Cardiac septum (tissue), 1 donor: ENCODE results near the gene PLB1. TPM values are rescaled to one million over a fixed set of nuclear protein-coding genes. Genes with fewer than 3 reads are reported as not detected.

ENCODE experiments used
- DNase-seq: peaks from one replicate; pipeline ENCODE4 v3.0.0-alpha.2; 2020; ENCODE audit warnings: low spot score
- intact Hi-C: fragments of 100-400 bp; cut with DNase I; formaldehyde crosslinking; loops from one replicate; pipeline ENCODE4 v1.14.0; 2022
- total RNA-seq: library from RNA; stranded (reverse); fragmentation: NEBNext Ultra II Directional; extraction: Animal tissue kit (Norgen Biotek cat#: 25700); gene quantifications from one replicate; pipeline ENCODE4 v1.2.1, GENCODE V29; 2021
- donor health status: DM: no; HTN: no; CAD: no.

The PLB1 gene
- total RNA-seq, 1 donor from 2014 or later, result 2.0 TPM

DNA sequence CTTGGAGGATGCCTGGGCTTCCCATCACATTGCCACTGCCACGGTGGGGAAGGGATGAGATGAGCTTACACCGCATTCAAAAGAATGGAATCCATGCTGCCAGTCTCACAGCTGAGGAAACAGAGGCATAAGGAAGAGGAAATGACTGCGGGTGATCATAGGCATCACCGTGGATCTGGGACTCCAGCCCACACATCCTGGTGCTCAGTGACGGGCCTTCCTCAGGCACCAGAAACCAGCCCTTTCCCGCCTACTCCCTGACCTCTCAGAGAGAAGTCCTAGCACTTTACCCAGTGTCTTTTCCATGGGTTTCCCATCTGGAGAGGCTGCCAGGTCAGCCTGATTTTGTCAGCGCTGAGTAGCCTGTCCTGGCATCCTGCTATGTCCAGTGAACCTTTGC, 5.3 kb upstream of the PLB1 start:
- DNase-seq, result no peak
- intact Hi-C loops, result no loop called here

DNA sequence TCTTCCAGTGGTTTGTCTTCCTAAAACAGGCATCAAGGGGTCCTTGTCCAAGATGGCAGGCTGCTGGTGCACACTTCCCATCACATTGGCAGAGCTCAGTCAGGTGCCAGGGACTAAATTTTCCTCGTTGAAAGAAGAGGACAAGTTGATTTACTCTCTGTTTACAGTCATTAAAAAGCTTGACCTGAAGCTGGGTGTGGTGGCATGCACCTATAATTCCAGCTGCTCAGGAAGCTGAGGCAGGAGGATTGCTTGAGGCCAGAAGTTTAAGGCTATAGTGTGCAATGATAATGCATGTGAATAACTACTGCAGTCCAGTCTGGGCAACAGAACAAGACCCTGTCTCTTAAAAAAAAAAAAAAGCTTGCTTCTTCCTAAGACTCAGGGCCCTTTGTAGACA, 3.6 kb upstream of the PLB1 start:
- DNase-seq, result no peak
- intact Hi-C loops, result no loop called here

DNA sequence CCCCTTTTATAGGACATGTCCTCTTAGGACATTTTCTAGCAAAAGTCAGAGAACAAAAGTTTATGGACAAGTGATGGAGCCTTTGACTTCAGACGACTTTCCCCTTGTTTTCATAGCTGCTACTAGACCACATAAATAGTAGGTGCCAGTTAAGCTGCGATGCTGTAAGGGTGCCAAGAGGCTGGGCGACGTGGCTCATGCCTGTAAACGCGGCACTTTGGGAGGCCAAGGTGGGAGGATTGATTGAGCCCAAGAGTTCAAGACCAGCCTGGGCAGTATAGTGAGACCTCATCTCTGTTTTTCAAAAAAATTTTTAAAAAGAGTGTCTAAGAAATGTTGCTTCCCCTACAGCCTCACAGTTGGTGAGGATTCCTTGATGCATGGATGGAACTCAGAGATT, 2.2 kb upstream of the PLB1 start:
- intact Hi-C loops, result no loop called here
- no peak for DNase-seq

DNA sequence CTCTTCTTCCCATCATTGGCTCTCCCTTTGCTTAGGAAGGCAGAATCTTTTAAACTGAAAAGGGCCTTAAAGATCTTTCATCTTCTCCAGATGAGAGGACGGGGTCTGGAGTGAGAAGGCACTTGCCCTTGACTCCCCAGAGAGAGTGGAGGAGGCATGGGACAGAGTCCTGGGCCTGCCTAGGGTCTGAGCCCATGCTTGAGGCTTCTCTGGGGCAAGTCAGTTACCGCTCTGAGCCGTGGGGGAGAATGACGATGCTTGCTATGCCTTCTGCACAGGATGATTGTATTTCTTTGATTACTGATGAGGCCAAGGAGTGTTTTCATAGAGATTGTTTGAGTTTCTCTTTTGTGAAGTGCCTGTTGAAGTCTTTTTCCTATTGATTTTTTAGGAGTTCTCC, 921 bp downstream of the PLB1 start:
- no peak for DNase-seq
- intact Hi-C loops, result no loop called here

DNA sequence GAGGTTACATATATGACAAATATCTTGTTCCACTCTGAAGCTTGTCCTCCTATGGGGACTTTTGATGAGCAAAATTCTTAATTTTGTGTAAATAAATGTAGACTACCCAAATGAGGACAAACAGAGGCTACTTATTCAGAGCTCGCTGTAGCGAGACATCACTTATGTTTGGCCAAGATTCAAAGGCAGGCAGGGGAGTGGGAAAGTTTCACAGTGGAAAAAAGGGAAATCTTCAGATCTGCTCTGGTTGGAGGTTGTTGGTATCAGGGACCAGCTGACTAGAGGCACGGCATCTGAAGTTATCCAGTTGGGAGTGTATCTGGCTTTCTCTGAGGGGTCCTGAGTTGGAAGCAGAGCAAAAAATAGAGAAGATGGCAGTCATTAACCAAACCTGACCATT, 1.3 kb downstream of the PLB1 start:
- intact Hi-C loops, result no loop called here

DNA sequence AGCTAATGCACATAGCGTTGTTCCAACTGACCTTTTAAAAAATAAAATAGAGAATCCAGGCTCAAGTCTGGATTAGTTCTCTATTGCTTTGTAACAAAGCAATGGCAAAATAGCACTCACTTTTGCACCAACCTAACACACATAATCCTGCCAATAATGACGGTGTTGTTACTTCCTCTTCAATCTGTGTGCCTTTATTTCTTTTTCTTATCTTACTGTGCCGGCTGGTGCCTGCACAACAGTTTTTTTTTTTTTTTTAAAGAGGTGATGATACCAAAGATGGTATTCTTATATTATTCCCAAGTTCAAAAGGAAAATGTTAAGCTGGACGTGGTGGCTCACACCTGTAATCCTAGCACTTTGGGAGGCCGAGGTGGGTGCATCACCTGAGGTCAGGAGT, 3.4 kb downstream of the PLB1 start:
- no peak for DNase-seq
- intact Hi-C loops, result no loop called here

More for the DNA sequence above, 1.3 kb downstream of the PLB1 start:
- no peak for DNase-seq

DNA sequence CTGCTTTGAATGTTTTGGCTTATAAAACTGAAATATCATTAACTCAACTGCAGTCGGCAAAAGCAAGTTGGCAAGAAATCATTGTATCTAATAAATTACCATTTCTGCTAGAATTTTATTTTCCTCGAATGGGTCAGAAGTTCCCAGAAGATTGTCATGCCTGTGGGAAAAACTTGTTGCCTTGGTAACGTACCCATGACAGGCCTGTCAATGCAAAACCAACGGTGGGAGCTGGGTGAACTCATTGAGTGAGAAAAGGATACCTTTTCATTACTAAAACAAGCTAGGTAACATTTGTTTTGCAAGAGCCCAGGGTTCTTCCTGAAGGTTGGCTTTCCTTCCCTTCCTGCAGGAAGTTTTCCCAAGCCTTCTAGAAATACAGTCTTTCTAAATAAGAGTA, 9.5 kb downstream of the PLB1 start:
- intact Hi-C loops, result no loop called here

DNA sequence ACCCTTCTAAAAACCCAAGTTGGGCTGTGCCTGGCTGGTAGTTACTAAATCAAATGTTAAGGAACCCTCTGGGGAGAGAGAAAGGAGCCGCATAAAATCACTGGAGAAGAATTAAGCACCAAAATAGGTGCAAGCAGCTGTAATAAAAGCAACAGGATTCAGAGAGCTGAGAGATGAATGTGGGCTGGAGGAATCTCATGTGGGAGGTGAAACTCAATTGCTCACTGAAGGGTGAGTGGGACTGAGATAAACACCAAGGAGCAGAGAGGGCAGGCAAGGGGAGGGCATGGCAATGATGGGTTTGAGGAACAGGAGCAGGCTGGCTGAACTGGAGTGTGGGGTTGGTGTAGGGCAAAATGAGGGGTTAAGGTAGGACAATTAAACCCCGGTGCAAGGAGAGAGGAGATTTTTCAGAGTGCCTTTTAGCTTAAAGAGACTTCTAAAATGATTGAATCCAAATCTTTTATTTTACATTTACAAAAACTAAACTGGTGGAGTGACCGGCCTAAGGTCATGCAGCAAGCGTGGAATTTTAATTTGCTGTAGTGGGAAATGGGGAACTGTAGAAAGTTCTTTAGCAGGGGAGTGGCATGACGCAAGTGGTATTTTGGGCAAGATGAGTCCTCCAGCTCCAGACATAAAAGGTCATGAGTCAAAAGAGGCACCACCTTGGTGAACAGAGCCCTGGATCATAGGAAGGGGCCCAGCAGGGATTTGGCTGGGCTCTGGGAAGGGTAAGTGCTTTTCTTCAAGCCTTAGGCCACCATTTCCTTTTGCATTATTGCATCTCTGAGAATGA, 10.5 kb downstream of the PLB1 start:
- DNase-seq, result no peak
- intact Hi-C loops, result no loop called here

More for the DNA sequence above, 9.5 kb downstream of the PLB1 start:
- DNase-seq, result no peak

DNA sequence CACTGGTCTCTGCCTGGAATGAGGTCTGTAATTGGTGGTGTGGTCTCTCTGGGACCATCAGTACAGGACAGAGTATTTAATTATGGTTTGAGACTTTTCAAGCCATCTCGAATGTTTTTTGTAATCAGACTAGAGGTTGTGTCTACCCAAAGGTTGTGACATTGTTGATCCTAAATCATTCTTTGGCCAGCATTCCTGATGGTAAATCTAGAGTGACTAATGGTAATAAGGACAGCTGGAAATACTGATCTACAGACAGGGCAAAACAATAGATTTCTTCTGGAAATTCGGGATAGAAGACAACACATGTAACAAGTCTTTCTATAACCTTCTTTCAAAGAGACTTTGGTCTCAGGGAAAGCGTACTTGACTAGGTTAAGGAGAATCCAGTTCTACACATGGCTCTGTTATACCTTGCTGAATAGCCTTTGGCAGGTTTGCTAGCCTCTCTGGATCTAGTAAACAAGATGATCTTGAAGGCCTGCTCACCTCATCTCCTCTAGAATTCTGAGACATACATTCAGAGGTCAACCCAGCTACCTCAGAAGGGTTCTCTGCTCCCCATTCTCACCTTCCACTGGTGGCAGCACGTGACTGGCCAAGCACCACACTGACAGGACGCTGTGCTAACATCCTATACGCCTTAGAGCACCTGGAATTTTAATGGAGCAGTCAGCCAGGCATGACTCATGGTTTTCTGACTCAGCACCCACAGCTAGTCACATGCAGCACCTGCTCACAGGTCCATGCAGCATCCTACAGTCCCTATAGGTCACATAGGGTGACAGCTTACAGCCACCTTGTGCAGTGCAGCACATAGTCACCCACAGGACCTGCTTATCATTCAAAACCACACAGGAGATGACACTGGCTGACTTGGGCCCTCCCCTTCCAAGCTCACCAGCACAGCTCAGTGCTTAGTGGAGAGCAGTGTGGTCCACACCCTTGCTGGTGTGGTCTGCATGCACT, 12.2 kb downstream of the PLB1 start:
- DNase-seq, result no peak
- intact Hi-C loops, result no loop called here

DNA sequence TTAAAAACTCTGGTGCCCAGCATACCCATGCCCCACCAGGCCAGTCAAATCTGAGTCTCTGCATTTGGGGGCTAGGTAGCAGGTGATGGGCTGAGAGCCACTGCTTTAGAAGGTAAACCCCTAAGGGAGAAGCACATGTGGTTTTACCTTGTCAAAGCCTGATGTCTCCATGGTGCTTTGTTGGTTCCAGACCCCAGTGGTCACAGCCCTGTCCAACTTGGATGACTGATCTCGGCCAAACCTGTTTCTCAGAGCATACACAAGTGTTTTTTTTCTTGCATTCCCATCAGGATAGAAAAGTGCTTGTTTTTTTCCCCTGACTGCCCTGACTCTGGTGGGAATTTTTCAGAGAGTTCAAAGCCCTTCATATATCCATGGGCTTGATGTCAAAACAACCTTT, 13.5 kb downstream of the PLB1 start:
- intact Hi-C loops, result no loop called here
- no peak for DNase-seq

DNA sequence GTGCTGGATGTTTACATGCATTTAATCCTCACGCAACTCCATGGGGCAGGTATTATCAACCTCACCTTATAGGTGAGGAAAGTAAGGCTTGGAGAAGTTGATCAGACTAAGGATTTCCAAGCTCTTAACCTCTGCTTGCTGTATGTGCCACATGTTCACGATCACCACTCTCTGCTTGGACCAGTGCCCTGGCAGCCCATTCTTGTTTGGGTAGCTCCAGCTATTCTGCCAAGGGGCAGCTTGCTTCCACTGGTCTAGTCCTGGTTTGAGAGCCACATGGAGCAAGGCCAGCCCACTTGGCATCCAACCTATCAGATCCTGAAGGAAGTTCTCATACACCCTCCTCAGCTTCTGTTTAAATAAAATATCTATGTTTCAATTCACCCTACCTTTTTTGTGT, 14.3 kb downstream of the PLB1 start:
- intact Hi-C loops, result no loop called here

DNA sequence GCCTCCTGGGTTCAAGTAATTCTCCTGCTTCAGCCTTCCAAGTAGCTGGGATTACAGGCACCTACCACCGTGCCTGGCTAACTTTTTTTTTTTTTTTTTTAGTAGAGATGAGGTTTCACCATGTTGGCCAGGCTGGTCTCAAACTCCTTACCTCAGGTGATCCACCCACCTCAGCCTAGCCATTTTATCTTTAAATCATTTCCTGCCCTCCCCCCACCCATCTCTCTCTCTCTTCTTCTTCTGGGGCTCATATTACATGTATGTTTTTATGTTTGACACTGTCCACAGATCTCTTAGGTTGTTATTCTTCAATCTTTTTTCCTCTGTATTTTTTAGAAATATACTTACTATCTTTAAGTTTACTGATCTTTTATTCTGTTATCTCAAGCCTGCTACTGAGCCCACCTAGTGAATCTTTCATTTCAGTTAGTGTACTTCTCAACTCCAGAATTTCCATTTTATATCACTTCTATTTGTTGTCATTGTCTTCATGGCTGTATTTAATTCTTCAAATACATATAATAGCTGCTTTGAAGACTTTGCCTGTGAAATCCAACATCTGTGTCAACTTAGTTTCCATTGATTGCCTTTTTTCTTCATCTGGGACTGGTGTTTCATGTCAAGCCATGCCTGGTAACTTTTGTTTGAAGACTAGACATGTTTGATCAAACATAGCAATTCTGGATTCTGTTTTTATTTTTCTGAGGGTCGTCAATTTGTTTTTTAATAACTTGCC, 16.2 kb downstream of the PLB1 start:
- intact Hi-C loops, result no loop called here
- no peak for DNase-seq

More for the DNA sequence above, 14.3 kb downstream of the PLB1 start:
- DNase-seq, result no peak

DNA sequence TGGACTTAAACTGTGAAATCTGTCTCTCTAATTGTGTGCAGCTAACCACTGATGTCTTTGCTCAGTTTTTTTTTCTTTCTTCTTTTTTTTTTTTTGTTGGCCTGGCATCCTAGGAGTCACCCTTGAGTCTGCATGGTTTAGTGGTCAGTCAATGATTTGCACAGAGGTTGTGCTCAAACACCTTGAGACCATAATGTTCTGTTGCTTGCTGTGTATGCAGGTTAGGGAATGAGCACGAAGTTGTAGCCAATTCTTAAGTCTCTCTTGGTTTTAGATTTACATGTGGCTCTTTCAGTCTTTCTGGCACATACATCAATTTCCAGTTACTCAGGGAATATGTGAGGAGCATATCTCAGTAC, 16.7 kb downstream of the PLB1 start:
- DNase-seq, result no peak
- intact Hi-C loops, result no loop called here

DNA sequence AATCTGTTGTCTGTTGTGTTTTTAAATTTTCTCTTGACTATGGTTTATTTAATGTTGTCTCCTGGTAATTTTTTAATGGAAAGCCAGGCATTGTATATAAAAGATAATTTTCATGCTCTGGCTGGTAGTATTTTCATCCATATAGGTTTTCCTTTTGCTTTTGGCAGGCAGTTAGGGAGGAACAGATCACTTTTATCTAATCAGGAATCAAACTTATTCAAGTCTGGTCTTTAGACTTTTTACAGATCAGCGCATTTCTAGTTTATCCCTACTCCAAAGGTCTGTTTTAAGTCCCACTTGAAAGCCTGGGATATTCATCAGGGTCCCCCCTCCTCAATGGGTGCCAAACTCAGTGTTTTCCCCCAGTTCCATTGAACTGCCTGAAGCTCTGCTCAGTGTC, 17.2 kb downstream of the PLB1 start:
- DNase-seq, result no peak

DNA sequence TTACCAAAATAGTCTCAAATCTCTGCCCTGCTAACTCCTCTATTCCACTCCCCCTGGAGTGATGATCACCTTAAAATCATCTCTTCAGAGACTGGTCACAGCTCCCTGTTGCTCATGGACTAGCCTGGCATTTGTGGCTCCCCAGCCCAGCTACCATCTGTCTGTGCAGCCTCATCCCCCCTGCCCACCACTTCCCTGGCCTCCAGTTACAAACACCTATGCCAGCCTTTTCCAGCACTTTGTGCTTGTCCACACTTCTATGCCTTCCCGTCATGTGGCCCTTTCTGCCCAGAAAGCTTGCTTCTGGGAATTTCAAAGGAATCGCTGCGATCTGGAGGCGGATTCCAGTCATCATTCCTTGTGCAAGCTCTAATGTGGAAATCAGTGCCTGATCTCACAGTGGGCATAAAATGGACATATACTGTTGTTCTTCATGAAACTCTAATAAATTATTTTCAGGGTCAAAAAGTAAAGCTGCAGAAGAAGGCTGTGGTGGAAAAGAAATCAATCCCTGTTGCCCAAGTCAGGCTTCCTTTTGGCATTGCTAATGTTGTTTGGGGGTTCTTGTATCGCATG, 19.4 kb downstream of the PLB1 start:
- intact Hi-C loops, result no loop called here
- no peak for DNase-seq

More for the DNA sequence above, 17.2 kb downstream of the PLB1 start:
- intact Hi-C loops, result no loop called here

DNA sequence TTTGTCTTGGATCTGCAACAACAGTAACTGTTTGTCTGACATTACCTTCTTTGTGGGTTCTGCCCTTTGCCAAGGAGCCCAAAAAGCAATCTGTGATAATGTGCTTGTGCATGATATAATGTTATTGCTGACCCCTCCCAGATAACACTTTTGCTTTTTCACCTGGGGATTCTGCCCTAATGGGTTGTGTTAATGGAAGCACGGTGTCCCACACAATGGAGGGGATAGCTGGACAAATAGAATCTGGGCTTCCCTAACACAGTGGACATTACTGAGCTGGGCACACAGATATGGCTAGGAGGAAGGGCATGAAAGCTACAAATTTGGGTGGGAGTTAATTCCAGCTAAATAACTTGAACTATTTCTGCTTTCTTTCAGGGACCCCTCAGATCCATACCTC, 20.6 kb downstream of the PLB1 start:
- intact Hi-C loops, result no loop called here
- no peak for DNase-seq

DNA sequence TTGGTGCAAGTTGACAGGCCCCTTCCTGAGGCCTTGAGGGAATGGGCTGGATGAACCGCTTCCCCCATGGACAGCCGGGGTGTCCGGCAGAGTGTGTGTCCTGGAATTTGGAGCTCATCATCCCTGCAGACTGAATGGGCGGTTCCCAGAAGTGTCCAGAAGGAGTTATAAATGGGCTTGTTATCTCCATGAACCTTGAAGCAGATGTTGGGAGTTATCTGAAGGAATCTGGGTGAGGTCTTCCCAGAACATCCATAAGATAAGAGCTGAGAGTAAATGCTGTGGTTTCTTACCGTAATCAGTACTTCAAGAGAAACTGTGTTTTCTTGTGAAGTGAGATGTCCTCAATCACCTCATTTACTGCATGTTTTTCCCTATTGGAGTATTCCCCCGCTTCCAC, 21.1 kb downstream of the PLB1 start:
- intact Hi-C loops, result no loop called here
- no peak for DNase-seq

DNA sequence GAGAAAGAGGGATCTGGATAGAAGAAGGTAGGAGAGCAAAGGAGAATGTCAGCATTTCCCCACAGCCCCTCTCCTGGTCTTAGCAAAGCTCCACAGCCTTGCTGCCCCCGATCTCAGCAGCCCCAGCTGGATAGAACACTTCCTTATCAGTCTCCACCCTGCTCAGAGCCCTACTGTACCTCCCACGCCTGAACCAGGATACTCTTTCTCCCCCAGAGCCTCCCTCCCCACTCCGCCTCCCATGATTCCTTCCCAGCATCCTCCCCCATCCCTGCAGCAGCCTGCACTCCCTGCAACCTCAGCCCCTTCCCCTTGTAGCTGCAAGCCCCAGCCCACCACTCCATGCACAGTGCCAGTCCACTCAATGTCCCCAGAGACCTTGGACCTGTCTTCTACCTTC, 25.8 kb downstream of the PLB1 start:
- intact Hi-C loops, result no loop called here
- DNase-seq, result no peak

DNA sequence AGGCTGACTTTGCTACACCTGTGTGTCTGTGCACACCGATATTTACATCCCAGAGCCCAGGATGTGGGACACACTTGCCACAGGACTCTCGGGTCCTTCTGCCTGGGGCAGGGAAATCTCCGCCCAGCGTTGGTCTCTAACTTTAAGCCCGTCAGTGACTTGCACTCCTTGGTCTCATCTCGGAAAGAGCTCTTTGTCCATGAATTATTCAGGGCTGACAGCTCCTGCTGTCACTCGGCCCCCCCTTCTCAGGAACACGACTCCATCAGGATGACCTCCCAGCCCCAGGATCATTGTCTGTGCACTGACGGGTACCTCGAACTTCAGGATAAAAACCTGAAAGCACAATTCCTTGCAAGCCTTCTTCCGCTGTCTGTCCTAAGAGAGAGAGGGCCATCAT, 26.6 kb downstream of the PLB1 start:
- DNase-seq, result no peak
- intact Hi-C loops, result no loop called here

DNA sequence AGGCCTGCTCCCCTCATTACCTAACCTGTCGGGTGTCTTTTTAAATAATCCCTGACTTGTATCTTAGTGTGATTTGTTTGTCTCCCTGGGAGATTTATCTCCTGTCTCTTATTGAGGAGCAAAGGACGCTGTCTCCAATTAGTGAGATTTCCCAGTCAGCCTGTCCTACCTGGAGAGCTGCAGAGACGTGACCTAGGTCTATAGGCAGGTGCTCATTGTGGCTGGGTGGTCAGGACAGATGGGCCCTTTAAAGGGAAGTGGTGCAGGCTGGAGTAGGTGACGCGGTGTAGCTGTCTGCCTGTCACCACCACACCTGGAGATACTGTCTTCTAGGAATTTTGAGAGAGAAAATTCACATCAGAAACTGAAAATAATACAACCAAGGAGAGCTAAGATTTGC, 28.0 kb downstream of the PLB1 start:
- DNase-seq, result no peak
- intact Hi-C loops, result no loop called here
